ENCODE data around the gene XRCC5.
"Not testable (repeated sequence)": the region's sequence is repeated elsewhere in the genome, so short reads cannot be mapped to it uniquely, and the experiment has no call there.

Gene XRCC5
- 485 to 491 reads per million in 2 donors for total RNA-seq

- peak; percentile 86 for DNase-seq
Measured at GRCh38 chr2:216108967-216109921, at the start of gene XRCC5. TSS of gene XRCC5 (plus strand) at chr2:216109348. CDS start at chr2:216109437, 89 bp downstream.

DNA sequence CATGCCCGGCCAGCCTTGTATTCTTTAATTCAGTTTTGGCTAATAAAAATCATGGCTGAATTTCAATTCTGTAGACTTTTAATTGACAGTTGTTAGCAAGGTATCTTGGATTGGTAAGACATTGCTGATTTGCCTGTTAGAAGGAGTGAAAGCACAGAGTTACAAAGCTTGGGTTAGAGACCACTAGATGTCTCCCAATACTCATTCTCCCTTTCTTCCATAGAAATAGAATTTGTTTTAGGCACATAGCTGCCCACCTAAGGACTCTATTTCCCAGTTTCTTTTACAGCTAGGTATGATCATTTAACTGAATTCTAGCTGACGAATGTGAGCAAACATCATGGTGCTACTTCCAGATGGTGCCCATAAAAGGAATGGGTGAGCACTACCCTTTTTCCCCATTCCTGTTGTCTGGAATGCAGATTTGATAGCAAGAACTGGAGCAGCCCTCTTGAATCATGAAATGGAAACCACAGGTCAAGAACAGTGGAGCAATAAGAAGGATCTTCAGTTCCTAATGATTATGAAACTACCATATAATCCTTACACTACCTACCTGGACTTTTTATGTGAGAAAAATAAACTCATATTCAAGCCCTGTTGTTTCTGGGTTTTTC is 45.0 kb upstream of the XRCC5 start:
- no peak for DNase-seq

- DNase-seq, result no peak
Measured at GRCh38 chr2:216064665-216065064, 44.5 kb upstream of the XRCC5 start.

- no peak for DNase-seq
Measured at GRCh38 chr2:216066230-216066629, 42.9 kb upstream of the XRCC5 start.

GRCh38 chr2:216069028-216069427 is 40.1 kb upstream of the XRCC5 start:
- DNase-seq, result no peak

DNA sequence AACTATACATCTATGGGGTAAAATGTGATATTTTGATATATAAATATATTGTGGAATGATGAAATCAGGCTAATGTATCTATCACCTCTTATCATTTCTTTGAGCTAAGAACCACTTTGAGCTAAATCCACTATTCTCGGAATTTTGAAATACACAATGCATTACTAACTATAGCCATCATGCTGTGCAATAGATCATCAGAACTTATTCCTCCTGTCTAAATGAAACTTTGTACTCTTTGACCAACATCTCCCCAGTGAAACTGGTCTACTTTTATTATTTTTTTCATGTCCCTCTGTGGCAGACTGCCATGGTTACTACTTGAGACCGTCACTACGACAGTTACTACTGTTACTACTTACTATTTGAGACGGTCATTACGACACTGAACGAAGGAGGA is 39.0 kb upstream of the XRCC5 start:
- DNase-seq, result no peak

DNA sequence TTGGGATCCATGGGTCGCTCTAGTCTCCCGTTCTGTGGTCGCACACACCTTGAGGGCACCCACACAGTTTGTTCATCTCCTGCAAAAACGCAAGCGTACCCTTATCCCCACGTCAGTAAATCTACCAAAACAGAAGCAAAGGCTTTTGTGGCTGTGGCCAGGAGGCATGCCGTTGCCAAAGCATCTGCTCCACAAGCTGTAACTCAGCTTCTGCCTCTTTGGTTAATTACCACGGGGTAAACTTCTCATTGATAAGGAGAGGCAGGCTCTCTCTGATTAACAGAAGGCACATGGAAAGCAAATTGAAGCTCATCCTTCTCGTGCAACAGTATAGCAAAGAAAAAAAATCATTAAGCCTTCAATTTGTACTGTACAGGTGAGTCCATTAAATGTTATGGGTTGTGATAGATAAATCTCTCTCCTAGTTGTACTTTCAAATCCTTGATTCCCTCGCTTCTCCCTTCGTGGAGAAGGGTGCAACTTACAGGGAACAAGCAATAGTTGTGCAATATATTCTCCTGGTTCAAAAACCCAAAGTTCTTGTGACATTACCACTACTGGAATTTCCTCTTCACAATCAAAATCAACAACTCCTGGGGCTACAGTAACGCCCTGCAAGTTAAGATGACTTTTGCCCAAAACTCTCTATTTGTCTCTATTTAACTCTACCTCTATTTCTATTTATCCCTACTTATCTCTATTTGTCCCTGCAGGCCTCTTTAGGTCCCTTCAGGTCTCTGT is 37.9 kb upstream of the XRCC5 start:
- no peak for DNase-seq

- no peak for DNase-seq
Measured at GRCh38 chr2:216072473-216072872, 36.7 kb upstream of the XRCC5 start.

DNA sequence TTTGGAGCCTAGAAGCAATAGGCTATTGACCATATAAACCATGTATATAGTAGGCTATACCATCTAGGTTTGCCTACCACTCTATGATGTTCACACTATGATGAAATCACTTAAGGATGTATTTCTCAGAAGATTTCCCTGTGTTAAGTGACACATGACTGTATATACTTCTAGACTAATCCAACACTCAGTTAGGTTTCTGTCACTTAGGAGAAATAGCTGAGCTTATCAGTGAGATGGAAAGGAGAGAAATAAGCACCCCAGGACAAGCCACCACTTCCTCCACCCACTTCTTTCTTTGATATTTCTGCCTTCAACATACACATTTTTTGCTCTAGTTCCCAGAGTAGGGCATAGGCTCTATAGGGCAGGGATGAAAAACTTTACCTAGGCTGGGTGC is 35.4 kb upstream of the XRCC5 start:
- no peak for DNase-seq

GRCh38 chr2:216074380-216074779 is 34.8 kb upstream of the XRCC5 start:
- no peak for DNase-seq

- DNase-seq, result no peak
Measured at GRCh38 chr2:216074794-216075193, 34.4 kb upstream of the XRCC5 start.

GRCh38 chr2:216075510-216076485 is 33.4 kb upstream of the XRCC5 start:
- DNase-seq, result no peak

- no peak for DNase-seq
Measured at GRCh38 chr2:216078776-216079175, 30.4 kb upstream of the XRCC5 start.

GRCh38 chr2:216080048-216080447 is 29.1 kb upstream of the XRCC5 start:
- DNase-seq, result not testable (repeated sequence)

DNA sequence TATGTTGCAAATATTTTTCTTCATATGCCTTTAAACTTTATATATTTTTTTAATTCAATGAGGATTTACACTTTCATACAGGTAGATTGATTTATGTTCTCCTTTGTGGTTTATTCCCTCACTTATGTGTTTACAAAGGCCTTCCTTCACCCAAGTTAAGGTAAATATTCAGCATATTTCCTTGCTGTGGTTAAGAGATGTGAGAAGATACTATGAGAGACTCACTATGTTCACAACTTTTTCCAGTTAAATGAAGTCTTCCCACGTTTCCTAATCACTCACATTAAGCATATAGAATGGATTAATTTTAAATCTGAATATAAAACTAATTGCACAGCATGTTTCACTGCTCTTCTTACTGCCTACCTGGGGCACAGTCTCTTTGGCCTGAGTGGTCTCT is 28.1 kb upstream of the XRCC5 start:
- no peak for DNase-seq

DNA sequence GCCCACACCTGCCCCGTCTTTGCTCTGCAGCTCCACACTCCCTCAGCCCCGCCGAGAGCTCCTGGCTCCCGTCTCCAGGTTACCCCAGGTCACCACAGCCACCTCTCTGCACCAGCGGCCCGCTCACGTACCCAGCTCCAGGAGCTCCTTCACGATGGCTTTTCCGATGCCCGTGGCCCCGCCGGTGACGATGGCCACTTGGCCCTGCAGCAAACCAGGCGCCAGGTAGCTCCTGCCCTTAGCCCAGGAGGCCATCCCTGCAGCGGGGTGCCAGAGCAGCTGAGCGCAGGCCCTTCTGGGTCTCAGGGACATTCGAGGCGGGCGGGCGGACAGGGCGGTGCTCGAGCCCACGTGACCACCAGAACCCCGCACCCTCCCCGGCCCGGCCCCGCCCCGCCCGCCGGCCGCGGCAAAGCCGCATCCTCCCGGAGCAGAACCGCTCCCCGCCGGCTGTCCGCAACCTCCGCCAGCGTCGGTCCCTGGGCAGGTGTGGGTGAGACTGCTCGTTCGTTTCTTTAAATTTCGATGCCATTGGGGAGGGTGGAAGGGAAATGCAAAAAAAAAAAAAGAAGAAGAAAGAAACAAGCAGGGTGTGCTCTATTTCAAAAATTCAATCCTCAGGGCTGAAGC is 27.5 kb upstream of the XRCC5 start, which contains the start of the genes PECR and TMEM169:
Gene PECR, minus strand, starts transcription at position 323 of the 630 bp plus-strand sequence. Its CDS starts 68 bp downstream, at position 255.
Gene TMEM169, plus strand, starts transcription at position 433 of the 630 bp plus-strand sequence. CDS start 14,045 bp downstream, outside the sequence.
- peak; percentile 68 for DNase-seq

GRCh38 chr2:216082117-216082711 is 26.9 kb upstream of the XRCC5 start:
- DNase-seq, result no peak

GRCh38 chr2:216082805-216083204 is 26.3 kb upstream of the XRCC5 start:
- no peak for DNase-seq

DNA sequence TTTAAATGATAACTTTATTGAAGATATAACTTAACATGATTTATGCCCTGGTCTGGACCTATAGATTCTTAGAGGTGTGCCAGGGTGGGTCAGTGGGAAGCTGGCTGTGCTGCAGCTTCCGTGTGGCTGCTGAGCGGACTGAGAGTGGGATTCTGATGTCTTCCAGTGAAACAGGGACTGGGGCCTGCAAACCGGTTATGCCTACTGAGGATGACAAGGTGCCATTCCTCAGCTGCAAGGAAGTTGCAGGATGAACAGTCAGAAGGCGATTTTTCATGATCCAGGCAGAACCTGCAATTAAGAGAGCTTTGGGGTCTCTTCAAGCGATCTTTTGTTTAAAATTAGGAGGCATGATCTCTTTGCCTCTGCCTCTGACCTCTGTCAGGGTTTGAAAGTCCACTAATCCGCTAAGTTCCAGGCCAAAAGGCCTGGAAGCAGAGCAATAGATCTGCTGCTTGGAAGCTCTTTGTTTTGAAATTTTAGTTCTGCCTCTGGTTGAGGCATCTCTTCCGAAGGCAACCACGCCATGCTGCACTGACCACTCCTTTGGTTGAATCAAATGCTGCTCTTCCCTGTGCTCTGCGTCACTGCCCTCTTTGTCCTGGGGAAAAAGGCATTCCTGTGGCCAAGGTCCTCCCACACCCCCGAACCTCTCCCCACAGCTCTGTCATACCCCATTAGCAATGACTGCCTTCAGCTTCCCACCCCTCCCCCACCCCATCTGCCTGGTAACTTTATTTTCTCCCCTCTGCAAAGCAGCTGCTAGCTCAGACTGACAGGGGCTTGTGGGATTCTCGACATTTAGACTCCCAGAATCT is 25.5 kb upstream of the XRCC5 start:
- DNase-seq, result no peak

- no peak for DNase-seq
Measured at GRCh38 chr2:216084547-216084946, 24.6 kb upstream of the XRCC5 start.
